NOMO-1 treated with dmso at 0.1 percent for 144 hours (cell line): ENCODE measurements around the gene ZNF485.
"Not testable (repeated sequence)": the region's sequence is repeated elsewhere in the genome, so short reads cannot be mapped to it uniquely, and the experiment has no call there.

Source experiments
- DNase-seq: peaks from one replicate; lab custom pipeline; 2025; ENCODE audit not compliant: unreplicated experiment; lab: John Stamatoyannopoulos, UW

ZNF485 gene

DNA sequence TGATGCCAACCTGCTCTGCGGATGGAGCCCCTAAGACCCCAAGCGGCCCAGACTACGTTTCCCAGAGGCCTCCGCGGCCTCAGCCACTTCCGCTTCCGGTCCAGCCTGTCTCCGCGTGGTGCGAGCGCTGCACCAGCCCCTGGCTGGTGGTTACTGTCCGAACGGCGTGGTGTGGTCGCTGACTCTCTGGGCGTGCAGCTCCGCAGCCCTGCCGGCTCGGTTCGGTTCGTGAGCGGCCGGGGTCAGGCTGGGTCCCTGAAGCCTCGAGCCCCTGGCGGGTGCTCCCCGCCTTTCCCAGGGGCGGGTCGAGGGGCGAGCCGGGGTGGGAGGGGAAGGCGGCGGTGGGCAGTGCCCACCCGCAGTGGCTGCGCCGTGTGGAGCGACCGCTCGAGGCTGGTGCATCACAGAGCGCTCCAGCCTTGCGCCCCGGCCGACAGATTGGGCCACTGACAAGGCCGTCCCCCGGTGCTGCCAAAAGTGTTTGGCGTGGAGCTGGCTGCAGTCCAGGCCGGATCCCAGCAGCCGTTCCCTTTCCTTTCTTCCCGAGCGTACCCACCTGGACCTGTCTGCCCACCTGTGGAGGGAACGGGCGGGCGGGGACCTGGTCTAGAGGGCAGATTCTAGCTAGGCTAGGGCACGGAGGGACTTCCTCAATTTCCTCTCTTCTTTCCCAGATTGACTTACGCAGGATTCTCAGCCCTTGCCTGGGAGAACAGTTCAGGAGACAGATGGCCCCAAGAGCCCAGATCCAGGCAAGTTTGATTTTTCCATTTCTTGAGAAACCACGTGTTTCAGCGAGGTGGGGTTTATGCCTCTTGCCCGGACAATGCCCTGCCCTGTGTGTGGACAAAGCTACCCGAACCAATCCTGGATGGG lies at the start of gene ZNF485:
Gene ZNF485 (plus strand): TSS at position 116 of the 876 bp plus-strand sequence. CDS start 613 bp downstream, at position 729.
- DNase-seq = peak; percentile 41

DNA sequence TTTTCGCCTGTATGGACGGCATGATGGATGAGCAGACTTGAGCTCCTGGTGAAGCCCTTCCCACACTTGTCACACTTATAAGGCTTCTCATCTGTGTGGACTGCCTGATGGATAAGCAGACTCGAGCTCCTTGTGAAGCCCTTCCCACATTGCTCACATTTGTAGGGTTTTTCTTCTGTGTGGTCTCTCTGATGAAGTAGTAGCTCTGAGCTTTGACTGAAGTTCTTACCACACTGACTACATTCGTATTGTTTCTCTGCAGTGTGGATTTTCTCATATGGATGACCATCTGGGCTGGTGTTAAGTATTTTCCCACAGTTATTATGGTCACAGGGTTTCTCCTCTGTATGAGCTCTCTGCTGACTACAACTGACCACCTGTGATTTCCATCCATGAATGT lies 49.0 kb upstream of the ZNF485 start:
- DNase-seq = no peak

DNA sequence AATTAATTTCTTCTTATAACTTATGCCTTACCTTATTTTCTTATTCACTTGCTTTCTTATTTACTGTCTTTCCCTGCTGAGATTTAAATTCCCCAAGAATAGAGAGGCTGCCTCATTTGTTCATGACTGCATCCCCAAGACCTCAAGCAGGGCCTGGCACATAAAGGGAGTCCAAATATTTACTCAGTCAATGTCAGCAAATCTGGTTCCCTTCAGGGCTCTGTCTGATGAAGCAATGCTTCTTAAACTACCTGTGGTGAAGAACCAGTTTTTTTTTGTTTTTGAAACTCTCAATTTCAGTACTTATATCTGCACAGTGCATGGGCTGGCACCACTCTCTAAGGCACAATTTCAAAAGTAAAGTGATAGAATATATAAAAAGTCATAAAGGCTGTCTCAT lies 36.6 kb upstream of the ZNF485 start:
- no peak for DNase-seq

DNA sequence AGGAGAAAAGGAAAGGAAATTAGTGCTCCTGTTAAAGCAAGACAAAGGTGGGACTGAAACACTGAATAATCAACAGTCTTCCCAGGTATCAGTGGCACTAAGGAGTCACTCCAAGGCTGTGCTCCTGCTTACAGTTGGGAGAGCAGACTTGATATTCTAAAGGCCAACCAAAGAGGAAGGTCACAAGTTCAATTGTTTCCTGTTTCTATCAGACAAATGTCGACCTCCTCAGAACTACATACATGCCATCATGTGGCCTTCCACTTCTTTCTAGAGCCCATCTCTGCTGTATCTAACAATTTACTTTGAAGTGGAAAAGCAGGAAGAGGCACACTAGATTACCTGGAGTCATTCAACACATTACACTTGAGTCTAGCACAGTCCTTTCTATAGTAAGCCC lies 35.3 kb upstream of the ZNF485 start:
- DNase-seq = no peak

DNA sequence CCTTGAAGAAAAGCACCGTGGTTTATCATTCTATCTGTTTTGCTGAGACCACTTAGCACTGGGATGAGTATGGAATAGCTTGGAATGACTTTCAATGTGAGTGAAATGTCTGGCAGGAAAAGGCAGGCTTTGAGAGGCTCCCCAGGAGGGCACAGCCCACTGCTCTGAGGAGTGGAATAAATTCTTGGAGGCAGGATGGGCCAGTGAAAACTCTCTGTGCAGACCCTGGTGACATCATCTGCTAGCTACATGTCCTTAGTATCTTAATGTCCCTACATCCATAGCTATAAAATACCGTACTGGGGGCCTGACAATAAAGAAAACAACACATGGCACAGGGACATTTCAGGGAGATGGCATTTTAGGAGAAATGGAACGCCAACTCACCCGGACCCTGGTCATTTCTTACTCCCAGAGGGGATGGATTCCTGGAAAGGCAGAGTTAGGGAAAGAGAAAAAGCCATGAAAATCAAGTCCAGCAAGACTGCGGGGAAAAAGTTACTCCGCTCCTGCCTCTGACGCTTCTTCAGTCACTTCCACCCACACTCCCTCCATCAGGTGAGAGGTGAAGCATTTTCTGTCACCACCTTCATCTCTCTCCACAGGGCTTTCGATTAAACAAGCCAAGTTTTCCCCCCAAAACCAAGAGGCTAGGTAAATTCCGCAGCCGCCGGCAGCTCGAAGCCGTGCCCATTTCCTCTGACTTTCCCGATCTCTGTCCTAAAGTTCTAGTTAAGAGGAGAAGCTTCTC lies 32.8 kb upstream of the ZNF485 start:
- DNase-seq = no peak

DNA sequence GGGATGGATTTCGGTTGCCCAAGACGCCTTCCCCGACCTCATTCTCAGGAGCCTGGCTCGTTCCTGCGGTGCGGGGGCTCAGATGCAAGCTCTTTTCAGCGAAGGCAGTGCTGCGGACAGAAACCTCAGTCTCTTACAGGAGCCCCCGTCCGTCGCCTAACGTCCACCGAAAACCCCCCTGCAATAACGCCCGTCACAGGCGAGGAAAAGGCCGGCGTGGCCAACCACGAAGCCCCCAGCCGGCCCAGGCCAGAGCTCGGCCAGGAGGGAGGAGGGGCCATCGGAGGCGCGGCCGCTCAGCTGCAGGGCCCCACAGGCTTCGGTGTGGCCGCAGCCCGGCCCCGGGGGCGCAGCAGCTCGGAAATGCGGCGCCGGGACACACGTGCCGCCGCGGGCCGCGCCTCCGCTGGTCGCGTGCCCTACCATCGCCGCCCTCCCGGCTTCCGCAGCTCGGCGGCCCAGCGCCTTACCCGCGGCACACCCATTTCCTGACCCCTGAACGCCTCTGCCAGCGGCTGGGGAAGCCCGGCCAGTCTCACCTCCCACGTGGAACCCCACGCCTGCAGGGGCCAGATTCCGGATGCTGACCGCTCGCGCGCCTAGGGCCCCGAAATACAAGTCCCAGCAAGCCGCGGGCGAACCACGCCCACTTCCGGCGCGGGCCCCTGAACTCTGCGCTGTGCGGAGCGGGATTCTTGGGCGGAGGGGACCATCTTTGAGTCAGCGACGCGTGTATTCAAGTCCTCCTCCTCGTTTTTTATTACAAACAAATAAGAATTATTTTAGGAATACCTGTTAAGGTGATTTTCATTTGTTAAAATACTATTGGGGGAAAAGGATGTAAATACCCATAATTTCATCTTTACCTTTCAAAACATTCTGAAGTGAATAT lies 32.0 kb upstream of the ZNF485 start, which contains the start of gene ZNF239:
Gene ZNF239 (minus strand): TSS at position 616 of the 892 bp plus-strand sequence. CDS start 16,537 bp downstream, outside the sequence.
- DNase-seq = peak; percentile 35

DNA sequence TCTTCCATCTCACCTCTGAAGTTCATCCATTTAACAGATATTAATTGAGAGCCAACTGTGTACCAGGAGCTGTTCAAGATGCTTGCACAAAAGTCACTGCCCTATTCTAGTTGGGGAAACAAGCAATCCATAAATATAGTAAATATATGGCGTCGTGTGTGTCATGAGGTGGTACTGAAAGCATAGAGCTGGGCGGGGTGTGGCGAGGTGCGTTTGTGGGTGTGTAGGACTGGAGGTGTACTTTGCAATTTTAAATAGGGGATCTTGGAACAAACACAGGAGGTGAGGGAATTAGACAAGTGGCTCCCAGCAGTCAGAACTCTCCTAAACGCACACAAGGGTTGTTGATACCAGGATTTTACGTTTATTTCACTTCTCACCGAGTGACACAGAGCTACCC lies 31.3 kb upstream of the ZNF485 start:
- no peak for DNase-seq

DNA sequence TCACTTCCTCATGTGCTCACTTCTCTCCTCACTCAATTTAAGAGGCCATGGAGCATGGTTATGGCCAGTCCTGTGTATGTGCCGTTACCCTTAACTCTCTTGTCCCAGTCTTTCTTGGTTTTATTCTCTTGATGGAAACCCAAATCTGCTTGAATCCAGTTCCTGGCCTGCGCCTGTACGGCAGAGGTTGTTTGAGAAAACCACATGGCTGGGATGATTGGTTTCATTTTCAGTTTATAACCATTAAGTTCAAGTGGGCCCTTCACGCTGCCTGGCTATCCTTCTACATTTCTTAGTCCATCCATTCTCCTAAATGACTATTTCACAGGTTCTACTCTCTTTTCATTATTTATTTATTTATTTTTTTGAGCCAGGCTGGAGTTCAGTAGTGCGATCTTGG lies 30.2 kb upstream of the ZNF485 start:
- no peak for DNase-seq

DNA sequence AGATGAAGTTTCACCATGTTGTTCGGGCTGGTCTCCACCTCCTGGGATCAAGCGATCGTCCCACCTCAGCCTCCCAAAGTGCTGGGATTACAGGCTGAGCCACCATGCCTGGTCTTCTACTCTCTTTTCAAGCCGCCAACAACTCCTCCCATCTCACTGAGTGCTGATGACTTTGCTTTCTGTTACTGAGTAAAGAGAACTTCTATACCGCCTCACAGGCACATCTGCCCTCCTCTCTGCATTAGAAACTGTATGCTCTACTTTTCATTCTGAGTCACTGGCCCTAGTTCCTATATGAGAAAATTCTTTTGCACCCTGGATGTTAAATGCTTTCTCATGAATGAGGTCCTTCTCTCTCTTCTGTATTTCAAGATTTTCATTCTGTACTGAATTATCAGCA lies 29.7 kb upstream of the ZNF485 start:
- DNase-seq = no peak

DNA sequence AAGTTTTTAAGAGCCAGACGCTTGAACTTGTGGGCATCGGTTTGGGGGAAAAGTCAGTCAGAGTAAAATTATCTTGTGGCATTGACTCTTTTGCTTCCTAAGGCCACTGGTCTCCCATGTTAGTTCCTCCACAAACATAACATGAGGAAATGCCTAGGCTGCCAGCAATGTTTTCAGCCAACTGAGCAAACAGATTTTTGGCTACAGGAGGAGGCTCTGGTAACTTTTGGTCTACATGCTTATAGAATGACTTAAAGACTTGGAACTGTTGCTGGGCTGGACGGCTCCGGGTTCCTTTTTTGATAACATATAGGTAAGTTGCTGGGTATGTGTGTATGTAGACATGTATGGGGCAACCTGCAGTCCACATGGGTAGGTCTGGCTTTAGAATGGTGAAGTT lies 22.2 kb upstream of the ZNF485 start:
- no peak for DNase-seq

DNA sequence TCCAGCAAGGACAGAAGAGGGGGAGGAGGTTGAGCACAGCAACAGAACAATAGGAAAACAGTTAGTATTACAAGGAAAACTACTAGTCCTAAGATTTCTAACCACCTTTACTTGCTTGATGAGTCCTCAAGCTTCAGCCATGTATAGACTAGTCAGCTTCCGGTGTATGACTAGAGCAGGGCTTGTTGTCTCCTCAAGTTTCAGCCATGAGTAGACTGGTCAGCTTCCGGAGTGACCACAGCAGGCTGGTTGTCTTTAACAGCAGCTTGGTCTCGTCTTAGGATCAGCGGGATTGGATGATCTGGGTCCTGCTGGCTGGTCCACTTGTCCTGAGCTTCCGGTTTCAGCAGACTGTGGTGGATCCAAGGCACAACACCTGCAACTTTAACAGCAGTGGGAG lies 21.2 kb upstream of the ZNF485 start:
- DNase-seq = no peak

DNA sequence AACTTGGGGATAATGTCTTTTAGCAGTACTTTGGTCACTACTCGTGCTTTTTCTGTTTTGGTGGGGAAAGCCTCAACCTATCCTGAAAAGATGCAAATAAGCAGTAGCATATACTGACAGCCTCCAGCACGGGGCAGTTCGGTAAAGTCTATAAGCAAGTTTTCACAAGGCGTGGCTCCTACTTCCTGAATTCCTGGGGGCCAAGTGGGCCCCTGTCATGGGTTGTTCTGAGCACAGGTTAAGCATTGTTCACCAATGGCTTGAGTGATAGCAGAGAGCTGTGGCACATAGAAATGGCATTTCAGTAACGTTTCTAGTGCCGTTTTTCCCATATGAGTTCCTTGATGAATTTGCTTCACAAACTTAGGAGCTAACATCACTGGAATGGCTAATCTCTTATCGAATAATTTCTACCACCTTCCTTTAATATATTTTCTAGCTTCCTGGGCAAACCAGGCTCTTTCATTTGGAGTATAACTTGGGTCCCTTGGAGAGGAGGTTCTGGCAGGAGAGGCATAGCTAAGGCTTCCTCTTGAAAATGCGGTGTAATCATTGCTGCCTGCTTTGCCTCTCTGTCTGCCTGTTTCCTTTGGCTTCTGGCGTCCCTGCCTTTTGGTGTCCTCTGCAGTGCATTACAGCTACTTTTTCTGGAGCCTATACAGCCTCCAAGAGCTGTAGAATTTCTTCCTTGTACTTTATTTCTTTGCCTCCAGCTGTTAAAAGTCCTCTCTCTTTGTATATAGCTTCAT lies 20.1 kb upstream of the ZNF485 start:
- DNase-seq = no peak

DNA sequence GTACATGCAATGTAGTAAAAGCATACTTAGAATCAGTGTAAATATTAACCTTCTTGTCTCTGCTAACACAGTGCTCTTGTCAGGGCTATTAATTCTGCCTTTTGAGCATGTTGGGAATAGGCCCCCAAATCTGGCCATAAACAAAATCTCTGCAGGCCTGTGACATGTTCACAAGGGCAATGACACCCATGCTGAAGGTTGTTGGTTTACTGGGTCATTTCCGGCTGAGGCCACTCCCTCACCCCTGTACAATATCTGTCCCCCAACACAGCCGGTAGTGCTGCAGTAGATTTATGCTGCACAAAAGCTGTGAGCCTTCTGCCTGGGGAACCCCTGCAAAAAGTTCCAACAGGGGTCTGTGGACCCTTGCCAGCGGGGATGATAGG lies 19.5 kb upstream of the ZNF485 start:
- not testable (repeated sequence) for DNase-seq

DNA sequence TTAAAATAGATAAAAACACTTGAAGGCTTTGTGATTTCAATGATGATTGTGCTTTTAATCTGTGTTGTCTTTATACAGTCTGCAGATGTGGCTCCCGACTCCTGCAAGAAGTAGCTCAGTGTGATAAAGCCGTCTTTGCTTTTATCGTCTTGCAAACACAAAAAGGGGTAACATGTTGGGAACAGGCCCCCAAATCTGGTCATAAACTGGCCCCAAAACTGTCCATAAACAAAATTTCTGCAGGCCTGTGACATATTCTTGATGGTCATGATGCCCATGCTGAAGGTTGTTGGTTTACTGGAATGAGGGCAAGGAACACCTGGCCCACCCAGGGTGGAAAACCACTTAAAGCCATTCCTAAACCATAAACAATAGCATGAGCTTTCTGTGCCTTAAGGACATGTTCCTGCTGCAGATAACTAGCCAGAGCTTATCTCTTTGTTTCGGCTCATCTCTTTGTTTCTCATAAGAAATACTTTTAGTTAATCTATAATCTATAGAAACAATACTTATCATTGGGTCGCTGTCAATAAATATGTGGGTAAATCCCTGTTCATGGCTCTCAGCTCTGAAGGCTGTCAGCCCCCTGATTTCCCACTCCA lies 14.8 kb upstream of the ZNF485 start:
- DNase-seq = no peak

DNA sequence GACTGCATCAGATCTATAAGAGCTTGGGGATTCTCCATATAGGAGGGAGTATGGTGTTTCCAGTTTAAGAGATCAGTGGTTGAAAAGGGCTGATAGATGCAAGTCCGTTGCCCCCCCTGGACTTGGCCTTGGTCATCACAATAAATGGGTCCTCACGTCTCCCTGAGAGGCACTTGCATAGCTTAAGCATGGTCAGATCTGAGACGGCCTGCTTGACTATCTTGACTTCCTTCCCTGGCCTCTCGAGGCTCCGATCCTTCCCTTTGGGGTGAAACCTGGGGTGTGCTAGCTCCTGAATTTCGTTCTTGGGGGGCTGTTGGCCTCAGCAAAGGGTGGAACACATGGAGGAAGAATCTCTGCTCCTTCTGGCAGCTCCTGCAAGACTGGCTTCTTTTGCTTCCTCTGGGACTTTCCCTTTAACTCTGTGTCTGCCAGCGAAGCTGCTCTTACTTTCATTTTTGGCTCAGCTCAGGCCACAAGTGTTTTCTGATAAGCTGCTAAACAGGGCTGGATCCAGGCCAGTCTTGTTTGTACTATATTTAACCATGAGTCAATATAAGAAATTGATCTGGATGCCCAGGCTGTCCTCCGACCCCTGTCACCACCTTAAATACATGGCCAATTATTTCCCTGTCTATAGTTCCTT lies 11.2 kb upstream of the ZNF485 start:
- no peak for DNase-seq

DNA sequence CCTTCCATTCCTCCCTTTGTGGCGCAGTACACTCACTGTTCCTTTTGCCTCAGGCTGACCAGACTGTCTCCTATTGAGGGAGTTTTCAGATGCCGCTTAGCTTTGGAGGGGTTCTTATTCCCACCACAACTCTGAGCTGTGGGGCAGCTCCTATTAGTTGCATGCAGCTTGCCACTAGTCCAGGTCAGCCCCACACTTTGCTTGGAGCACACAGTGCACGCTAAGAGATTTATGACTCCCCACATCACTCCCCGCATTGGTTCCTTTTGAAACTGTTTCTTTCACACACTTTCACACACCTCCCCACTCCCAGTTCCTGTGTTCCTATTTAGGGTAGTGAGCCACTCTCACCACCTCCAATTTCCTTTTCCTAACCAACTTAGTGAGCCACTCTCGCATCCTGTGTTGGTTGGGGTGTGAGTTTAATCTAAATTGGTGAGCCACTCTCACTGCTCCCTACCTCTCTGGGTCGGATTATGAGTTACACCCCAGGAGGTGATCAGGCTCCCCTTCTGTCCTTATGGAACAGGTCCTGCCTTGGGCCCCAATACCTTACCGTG lies 10.4 kb upstream of the ZNF485 start:
- peak; percentile 54 for DNase-seq

DNA sequence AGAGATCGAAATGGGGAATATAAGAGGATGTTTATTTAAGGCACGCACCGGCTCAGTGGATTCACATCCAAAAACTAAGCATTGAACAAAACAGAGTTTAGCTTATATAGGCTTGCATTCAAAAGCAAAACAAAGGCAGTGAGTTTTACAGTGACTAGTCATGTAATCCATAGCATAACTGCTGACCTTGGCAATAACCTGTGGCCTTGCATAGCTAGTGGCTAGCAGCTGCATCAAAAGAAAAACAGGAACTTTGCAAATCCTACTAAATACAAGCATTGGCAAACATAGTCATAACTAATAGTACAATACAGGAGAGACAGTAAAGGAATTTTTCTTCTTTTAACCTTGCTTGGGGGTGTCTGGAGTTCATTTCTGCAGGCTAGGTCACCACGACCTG lies 9.7 kb upstream of the ZNF485 start:
- DNase-seq = peak; percentile 17

DNA sequence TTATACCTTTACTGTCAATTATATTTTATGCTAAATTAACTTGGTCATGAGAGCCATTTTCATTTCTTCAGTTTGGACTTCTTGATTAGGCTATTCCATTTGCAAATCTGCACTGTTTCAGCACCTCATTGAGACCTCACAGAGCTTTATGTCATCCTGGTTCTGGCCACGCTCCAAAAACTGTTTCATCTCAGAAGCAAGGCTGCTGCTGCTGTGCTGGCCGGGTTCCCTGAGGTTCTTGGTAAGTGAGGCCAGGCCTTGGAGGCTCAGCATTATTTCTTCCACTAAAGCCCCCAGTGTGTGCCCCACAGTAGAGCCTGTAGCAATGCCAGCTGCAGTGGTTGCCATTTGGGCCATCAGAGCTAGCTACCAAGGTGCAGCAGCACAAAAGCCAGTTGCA lies 7.8 kb upstream of the ZNF485 start:
- no peak for DNase-seq

DNA sequence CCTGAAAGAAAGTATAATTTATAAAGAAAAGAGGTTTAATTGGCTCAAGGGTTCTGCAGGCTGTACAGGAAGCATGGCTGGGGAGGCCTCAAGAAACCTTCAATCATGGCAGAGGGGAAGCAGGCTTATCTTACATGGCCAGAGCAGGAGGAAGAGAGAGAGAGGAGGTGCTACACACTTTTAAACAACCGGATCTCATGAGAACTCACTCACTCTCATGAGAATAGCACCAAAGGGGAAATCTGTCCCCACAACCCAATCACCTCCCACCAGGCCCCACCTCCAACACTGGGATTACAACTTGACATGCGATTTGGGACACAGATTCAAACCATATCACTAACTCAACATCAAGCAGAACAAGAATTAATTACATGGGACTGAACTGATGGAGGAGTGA lies 6.9 kb upstream of the ZNF485 start:
- no peak for DNase-seq
